Frontal cortex (tissue), 4 donors: Measurements from ENCODE around the gene BAX. TPM values are rescaled to one million over a fixed set of nuclear protein-coding genes. Genes with fewer than 3 reads are reported as not detected.
A peak's percentile ranks its signal among the peaks of the same experiment; 100 is the strongest.
"Not testable (repeated sequence)": the region's sequence is repeated elsewhere in the genome, so short reads cannot be mapped to it uniquely, and the experiment has no call there.

Experiments
- DNase-seq, 2 donors: peaks; one replicate each; pipeline ENCODE4 v3.0.0; 2012; ENCODE audit warnings: low spot score in 2 of 2
- FAIRE-seq: peaks from 2 replicates; lab custom pipeline; 2012; peaks lifted over from hg19 to GRCh38; lab: Jason Lieb, UNC
- total RNA-seq: library from RNA; depleted of rRNA; stranded (reverse); fragments of >200 nt; gene quantifications from one replicate; pipeline ENCODE4 v1.2.3, GENCODE V29; 2014
- donor health status: control.
- donor health status: control.
- donor health status: control.

The BAX gene
- total RNA-seq: 9.4 TPM

GRCh38 chr19:48954595-48955307 lies at the start of gene BAX:
Gene BAX (plus strand): TSS chr19:48954875. CDS start chr19:48954929, 54 bp downstream.
- peak; percentile 96 to 97 for DNase-seq
- no peak for FAIRE-seq

DNA sequence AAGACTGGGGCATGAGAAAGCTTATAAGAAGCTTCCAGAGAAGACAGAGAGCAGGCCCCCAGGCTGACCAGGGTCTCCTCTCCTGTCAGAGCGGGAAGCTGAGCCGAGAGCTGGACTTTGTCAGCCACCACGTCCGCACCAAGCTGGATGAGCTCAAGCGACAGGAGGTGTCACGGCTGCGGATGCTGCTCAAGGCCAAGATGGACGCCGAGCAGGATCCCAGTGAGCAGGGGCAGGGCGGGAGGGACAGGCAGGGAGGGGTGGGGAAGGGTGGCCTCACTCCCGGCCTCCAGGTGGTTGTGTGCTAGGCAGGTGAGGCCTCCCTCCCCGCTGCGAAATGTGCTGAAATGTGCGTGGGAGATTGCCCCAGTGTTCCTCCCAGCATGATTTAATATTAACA lies 49.0 kb upstream of the BAX start:
- FAIRE-seq (no peak), DNase-seq (no peak)

- no peak for DNase-seq
- FAIRE-seq: no peak
Measured at GRCh38 chr19:48906324-48906723, 48.4 kb upstream of the BAX start.

- no peak for DNase-seq
- FAIRE-seq: no peak
Measured at GRCh38 chr19:48907671-48908070, 47.0 kb upstream of the BAX start.

DNA sequence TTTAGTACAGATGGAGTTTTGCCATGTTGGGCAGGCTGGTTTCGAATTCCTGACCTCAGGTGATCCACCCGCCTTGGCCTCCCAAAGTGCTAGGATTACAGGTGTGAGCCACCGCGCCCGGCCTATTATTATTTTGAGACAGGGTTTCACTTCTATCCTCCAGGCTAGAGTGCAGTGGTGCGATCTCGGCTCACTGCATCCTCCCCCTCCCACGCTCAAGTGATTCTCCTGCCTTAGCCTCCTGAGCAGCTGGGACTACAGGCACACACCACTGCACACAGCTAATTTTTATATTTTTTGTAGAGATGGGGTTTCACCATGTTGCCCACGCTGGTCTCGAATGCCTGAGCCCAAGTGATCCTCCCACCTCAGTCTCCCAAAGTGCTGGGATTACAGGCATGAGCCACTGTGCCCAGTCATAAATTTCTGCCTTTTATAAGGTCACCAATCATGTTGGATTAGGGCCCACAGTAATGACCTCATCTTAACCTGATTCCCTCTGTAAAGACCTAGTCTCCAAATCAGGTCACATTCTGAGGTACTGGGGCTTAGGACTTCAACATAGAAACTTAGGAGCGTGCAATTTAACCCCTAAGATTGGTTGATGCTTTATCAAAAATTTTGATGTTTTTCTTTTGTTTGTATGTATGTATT lies 45.1 kb upstream of the BAX start:
- FAIRE-seq, DNase-seq: not testable (repeated sequence)

- FAIRE-seq (no peak), DNase-seq (no peak)
Measured at GRCh38 chr19:48910803-48911202, 43.9 kb upstream of the BAX start.

DNA sequence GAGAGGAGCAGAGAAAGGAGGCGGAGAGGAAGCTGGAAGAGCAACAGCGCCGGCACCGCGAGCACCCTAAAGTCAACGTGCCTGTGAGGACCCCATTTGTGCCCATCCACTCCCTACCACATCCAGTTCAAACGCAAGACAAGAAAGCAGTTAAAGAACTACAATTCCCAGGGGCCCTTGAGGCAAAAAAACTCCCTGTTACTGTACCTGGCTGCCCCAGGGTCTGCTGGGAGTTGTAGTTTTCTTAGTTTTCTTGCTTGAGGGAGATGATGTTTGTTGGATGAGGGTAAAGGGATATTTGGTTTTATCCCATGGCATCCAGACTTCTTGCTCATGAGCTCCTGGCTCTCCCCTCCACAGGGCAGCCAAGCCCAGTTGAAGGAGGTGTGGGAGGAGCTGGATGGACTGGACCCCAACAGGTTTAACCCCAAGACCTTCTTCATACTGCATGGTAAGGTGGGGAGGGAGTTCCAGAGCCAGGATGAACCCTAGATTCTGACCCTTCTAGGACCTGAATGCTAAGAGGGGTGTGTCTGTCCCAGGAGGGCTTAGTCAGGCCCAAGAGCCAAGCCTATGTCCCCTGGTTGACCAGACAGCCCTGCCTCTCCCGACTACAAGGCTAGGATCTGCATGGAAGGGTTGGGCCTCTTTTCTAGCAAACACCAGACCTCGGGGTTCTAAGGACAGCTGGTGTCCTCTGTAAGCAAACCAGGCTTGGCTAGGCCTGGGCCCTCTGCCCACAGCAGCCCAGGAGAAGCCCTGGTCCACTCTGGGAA lies 41.4 kb upstream of the BAX start:
- FAIRE-seq: no peak

GRCh38 chr19:48914181-48914580 lies 40.5 kb upstream of the BAX start:
- DNase-seq: no peak
- no peak for FAIRE-seq

More for the DNA sequence above, 41.4 kb upstream of the BAX start:
- DNase-seq: no peak

GRCh38 chr19:48915757-48916156 lies 38.9 kb upstream of the BAX start:
- FAIRE-seq (no peak), DNase-seq (no peak)

DNA sequence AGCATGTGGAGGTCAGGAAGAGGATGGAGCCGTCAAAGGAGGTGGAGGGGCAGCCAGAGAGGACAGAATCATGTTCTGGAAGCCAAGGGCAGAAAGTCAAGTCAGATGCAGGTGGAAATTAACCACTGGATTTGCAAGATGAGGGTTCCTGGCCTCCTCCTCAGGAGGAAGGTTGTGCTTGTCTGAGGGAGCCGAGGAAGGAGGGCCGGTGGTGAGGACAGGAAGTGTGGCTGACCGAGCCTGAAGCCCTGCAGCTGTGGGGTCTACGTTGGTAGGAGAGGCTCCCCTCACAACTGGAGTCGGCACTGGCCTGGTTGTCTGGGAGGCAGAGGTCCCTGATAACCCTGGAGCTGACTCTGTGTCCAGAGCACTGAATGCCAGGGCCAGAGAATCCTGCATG lies 36.6 kb upstream of the BAX start:
- FAIRE-seq (no peak), DNase-seq (no peak)

DNA sequence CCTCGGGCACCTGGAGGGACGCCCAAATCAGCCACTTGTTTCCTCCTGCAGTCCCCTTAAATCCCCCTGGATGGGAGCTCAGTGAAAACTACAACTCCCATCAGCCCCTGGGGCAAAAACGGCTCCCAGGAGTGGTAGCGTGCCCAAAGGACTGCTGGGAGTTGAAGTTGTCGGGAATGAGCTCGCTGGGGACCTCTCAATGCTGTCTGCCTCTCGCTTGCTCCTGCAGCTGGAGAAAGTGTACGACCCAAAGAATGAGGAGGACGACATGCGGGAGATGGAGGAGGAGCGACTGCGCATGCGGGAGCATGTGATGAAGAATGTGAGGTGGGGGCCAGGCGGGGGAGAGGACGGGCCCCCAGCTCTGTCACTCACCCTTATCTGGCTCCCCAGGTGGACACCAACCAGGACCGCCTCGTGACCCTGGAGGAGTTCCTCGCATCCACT lies 35.9 kb upstream of the BAX start:
- FAIRE-seq (no peak), DNase-seq (no peak)

DNA sequence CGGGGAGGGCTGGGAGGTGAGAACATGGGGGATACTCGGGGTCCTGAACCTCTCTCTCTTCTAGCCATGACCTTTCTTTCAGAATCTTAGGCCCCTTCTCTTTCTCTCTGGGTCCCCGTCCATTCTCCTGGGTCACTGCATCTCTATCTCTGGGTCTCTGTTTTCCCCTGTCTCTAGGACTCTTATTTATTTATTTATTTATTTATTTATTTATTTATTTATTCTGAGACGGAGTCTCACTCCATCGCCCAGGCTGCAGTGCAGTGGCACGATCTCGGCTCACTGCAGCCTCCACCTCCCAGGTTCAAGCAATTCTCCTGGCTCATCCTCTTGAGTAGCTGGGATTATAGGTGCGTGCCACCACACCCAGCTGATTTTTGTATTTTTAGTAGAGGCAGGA lies 35.4 kb upstream of the BAX start:
- FAIRE-seq, DNase-seq: not testable (repeated sequence)

DNA sequence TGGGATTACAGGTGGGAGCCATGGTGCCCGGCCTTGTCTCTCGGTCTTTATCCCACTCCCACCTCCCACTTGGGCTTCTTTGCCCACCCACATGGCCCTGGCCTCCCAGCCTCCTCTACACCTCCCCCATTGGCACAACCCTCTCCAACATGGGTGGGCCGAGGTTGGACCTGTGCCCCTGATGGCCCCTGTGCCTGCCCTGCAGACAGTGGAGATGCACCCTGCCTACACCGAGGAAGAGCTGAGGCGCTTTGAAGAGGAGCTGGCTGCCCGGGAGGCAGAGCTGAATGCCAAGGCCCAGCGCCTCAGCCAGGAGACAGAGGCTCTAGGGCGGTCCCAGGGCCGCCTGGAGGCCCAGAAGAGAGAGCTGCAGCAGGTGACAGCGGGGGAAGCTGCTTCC lies 33.7 kb upstream of the BAX start:
- FAIRE-seq: no peak
- no peak for DNase-seq

DNA sequence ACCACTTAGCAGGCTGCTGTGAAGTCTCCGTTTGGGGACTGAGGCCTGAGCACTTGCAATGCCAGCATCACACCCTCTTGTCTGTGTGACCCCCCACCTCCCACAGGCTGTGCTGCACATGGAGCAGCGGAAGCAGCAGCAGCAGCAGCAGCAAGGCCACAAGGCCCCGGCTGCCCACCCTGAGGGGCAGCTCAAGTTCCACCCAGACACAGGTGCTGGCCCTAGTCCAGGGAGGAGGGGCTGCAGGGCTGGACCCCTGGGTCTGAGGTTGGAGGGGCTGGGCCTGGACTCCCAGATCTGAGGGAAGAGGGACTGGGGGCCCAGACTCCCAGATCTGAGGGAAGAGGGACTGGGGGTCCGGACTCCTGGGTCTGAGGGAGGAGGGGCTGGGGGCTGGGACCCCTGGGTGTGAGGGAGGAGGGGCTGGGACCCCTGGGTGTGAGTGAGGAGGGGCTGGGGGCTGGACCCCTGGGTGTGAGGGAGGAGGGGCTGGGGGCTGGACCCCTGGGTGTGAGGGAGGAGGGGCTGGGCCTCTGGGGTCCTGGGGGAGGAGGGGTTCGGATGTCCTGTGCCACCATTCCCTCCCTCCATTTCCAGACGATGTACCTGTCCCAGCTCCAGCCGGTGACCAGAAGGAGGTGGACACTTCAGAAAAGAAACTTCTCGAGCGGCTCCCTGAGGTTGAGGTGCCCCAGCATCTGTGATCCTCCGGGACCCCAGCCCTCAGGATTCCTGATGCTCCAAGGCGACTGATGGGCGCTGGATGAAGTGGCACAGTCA lies 32.8 kb upstream of the BAX start:
- FAIRE-seq (no peak), DNase-seq (no peak)

DNA sequence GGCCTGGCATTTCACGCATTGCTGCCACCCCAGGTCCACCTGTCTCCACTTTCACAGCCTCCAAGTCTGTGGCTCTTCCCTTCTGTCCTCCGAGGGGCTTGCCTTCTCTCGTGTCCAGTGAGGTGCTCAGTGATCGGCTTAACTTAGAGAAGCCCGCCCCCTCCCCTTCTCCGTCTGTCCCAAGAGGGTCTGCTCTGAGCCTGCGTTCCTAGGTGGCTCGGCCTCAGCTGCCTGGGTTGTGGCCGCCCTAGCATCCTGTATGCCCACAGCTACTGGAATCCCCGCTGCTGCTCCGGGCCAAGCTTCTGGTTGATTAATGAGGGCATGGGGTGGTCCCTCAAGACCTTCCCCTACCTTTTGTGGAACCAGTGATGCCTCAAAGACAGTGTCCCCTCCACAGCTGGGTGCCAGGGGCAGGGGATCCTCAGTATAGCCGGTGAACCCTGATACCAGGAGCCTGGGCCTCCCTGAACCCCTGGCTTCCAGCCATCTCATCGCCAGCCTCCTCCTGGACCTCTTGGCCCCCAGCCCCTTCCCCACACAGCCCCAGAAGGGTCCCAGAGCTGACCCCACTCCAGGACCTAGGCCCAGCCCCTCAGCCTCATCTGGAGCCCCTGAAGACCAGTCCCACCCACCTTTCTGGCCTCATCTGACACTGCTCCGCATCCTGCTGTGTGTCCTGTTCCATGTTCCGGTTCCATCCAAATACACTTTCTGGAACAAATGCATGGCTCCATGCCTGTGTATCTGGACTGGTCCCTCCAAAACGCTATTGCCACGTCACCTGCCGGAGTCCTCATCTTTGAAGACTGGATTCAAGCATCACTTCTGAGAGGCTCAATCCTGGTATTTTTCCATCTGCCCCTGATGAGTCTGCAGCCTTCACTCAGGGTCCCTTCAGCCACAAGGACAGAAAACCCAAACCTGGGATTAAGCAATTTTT lies 31.9 kb upstream of the BAX start:
- FAIRE-seq (no peak), DNase-seq (no peak)

GRCh38 chr19:48925240-48925843 lies 29.3 kb upstream of the BAX start:
- FAIRE-seq (no peak), DNase-seq (no peak)

DNA sequence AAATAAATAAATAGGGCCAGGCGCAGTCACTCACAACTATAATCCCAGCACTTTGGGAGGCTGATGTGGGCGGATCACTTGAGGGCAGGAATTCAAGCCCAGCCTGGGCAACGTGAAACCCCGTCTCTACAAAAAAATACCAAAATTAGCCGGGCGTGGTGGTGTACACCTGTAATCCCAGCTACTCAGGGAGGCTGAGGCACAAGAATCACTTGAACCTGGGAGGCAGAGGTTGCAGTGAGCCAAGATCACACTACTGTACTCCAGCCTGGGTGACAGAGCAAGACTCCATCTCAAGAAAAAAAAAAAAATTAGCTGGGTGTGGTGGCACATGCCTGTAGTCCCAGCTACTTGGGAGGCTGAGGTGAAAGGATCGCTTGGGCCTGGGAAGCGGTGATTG lies 28.8 kb upstream of the BAX start:
- DNase-seq, FAIRE-seq: not testable (repeated sequence)

DNA sequence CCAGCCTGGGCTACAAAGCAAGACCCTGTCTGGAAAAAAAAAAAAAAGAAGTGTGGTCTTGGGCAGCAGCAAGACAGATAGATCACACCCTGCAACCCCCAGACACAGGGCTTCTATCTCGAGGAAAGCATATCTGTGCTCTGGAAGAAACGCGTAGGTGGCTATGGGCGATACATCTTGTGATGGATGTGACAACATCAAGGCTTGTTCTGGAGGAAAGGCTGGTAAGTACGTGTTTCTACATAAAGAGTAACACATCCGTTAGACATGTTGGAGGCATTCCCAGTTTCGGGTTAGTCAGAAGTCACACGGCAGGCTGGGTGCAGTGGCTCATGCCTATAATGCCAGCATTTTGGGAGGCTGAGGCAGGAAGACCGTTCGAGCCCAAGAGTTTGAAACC lies 27.8 kb upstream of the BAX start:
- DNase-seq (peak in 1 of 2 donors; percentile 58), FAIRE-seq (no peak)

DNA sequence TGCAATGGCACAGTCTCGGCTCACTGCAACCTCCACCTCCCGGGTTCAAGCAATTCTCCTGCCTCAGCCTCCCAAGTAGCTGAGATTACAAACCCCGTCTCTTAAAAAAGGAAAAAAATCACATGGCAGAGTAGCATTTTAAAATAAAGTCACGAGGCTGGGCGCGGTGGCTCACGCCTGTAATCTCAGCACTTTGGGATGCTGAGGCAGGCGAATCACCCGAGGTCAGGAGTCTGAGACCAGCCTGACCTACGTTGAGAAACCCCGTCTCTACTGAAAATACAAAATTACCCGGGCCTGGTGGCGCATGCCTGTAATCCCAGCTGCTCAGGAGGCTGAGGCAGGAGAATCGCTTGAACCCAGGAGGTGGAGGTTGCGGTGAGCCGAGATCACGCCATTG lies 27.0 kb upstream of the BAX start:
- FAIRE-seq, DNase-seq: not testable (repeated sequence)
